Fibroblast of peridontal ligament (primary cell): ENCODE results near the gene DGCR8.

Source experiments
- DNase-seq: peaks from one replicate; pipeline ENCODE4 v3.0.0-alpha.2; 2010; ENCODE audit errors: extremely low read depth

The DGCR8 gene

GRCh38 chr22:20109411-20110358 is 29.6 kb downstream of the DGCR8 start:
- DNase-seq, result no peak

- DNase-seq, result no peak
Observed at GRCh38 chr22:20110359-20110985, 30.4 kb downstream of the DGCR8 start.

GRCh38 chr22:20111045-20111688 is 31.1 kb downstream of the DGCR8 start:
- peak; percentile 11 for DNase-seq

GRCh38 chr22:20111689-20112622 is 31.9 kb downstream of the DGCR8 start:
- DNase-seq, result no peak

GRCh38 chr22:20112623-20113511 is 32.8 kb downstream of the DGCR8 start:
- DNase-seq, result no peak

- DNase-seq, result no peak
Observed at GRCh38 chr22:20113551-20114310, 33.7 kb downstream of the DGCR8 start.

- no peak for DNase-seq
Observed at GRCh38 chr22:20114506-20115475, 34.8 kb downstream of the DGCR8 start.

- no peak for DNase-seq
Observed at GRCh38 chr22:20115691-20116375, 35.8 kb downstream of the DGCR8 start, which contains the start of gene RANBP1. TSS of gene RANBP1 (plus strand) at chr22:20116104. CDS start at chr22:20116185, 81 bp downstream.

- no peak for DNase-seq
Observed at GRCh38 chr22:20116376-20116950, 36.4 kb downstream of the DGCR8 start.

- DNase-seq, result peak; percentile 98
Observed at GRCh38 chr22:20116951-20117632, 37.1 kb downstream of the DGCR8 start, which contains the start of gene TRMT2A. TSS of gene TRMT2A (minus strand) at chr22:20117226. CDS start at chr22:20116906, 320 bp downstream.

GRCh38 chr22:20117633-20118299 is 37.7 kb downstream of the DGCR8 start:
- DNase-seq, result peak; percentile 7

GRCh38 chr22:20118300-20119020 is 38.4 kb downstream of the DGCR8 start:
- no peak for DNase-seq

- DNase-seq, result no peak
Observed at GRCh38 chr22:20121856-20122415, 41.9 kb downstream of the DGCR8 start.

- DNase-seq, result no peak
Observed at GRCh38 chr22:20123366-20124082, 43.5 kb downstream of the DGCR8 start.
